HG03342 (cell line): ENCODE measurements around the gene SLTM.
"Not testable (repeated sequence)": the region's sequence is repeated elsewhere in the genome, so short reads cannot be mapped to it uniquely, and the experiment has no call there.

Source experiments
- ATAC-seq: cut with Tn5 transposase; IDR thresholded peaks from one replicate; pipeline ENCODE4 v1.9.1; 2021; ENCODE audit warnings: mild to moderate bottlenecking, moderate library complexity; ENCODE audit not compliant: unreplicated experiment

The SLTM gene

GRCh38 chr15:58877999-58878825 lies 55.3 kb downstream of the SLTM start:
- no peak for ATAC-seq

GRCh38 chr15:58876306-58877106 lies 57.0 kb downstream of the SLTM start:
- ATAC-seq = no peak

DNA sequence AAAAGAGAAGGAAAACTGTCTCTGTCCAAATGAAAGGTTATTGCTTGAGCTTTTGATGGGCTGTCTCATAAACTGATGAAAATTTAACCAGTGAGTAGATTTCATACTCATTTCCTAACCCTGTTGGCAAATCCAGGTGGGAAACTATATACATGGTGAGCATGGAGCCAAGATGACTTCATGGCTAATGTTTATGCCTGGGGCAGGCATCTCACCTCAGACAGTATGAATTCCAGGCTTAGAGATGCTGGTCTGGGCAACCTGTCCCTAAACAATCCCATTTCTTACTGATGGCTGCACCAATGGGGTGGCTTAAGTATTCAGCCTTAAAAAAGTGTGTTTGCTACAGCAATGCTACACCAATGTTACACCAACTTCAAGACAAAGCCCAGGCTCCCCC lies 58.1 kb downstream of the SLTM start:
- ATAC-seq = no peak

- no peak for ATAC-seq
These were observed 60.2 kb downstream of the SLTM start for GRCh38 chr15:58873267-58873666.

DNA sequence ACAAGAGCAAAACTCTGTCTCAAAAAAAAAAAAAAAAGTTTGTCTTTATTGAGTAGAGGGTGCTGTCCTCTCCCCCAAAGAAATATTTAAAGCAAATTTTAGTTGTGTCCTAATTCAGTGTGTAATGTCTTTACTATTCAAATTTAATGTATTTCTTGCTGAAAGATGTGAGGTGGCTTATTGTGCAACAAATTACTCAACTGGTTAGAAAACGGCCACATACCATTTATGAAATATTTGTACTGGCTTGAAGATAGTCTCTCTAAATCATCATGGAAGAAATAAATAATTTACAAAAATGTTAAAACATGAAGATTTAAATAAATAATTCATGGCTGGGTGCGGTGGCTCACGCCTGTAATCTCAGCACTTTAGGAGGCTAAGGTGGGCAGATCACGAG lies 63.0 kb downstream of the SLTM start:
- ATAC-seq = no peak

- no peak for ATAC-seq
These were observed 65.6 kb downstream of the SLTM start for GRCh38 chr15:58867926-58868325.

- ATAC-seq = no peak
These were observed 68.0 kb downstream of the SLTM start for GRCh38 chr15:58865425-58865880.

DNA sequence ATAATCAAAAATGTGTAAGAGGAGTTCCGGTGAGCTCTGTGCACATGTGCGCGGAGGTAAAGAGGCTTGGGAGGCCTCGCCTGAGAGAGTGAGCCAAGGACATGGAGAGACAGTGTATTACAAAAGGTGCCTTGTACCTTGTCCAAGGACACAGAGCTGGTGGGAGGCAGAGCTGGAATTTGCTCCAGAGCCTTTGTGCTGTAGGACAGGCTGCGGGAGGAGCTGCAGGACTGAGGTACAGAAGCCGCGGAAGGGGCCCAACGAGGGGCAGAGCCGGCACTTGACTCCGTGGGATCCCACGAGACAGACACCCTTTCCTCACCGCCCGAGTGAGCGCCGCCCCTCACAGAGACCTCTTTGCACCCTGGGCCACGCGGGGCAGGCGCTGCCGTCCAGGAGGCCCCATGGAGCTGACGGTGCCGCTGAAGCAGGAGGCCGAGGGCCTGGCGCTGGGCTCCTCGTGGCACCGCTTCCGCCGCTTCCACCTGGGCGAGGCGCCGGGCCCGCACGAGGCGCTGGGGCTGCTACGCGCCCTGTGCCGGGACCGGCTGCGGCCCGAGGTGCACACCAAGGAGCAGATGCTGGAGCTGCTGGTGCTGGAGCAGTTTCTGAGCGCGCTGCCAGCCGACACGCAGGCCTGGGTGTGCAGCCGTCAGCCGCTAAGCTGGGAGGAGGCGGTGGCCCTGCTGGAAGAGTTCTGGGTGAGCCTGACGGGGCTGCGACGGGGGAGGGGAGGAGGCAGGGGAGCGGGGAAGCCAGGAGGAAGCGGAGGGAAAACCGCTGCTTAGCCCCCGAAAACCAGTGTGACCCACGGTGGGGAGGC lies 68.7 kb downstream of the SLTM start:
- no peak for ATAC-seq

DNA sequence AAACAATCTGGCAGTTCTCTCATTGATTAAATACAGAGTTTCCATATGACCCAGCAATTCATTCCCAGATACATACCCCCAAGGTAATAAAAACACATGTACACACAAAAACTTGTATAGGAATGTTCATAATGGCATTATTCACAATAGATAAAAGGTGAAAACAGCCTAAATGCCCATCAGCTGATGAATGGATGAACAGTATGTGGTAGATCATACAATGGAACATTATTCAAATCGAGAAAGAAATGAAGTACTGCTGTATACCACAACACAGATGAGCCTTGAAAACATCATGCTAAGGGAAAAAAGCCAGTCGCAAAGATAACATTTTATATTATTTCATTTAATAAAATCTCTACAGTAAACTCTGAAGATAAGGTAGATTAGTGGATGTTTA lies 71.2 kb downstream of the SLTM start:
- no peak for ATAC-seq

DNA sequence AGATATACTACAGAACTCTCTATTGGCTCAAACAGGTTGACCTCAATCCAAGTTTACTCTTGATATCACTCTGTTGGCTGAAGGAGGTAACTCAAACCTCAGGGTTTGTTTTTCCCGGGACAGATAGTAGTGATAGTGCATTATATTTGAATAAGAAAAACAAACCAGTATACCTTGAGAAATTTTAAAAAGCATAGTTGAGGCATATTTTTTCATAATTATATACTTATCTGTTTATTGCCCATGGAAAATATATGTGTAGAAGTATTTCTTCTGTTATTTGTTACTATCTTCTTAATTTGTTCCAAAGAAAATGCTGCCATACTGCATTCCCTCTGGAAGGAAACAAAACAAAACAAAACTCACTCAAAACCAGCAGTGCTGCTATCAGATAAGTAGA lies 76.9 kb downstream of the SLTM start:
- not testable (repeated sequence) for ATAC-seq

DNA sequence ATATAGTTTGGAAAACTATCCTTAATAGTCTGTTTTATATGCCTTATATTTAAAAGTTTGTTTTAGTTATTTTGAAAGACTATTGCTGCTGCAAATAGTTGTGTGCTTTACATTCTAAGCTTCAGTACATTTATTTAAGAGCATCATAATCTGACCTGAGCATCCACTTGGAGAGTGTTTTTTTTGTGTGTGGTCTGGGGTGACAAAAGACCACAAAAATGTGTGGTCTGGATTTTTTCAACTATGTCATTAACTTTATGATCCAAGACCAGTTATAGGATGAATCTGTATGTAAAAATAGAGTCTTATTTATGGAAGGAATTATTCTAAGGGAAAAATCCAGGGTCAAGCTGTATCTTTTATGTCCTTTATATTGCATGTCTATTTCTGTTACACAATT lies 77.4 kb downstream of the SLTM start:
- no peak for ATAC-seq

GRCh38 chr15:58854593-58854992 lies 78.9 kb downstream of the SLTM start:
- ATAC-seq = no peak

DNA sequence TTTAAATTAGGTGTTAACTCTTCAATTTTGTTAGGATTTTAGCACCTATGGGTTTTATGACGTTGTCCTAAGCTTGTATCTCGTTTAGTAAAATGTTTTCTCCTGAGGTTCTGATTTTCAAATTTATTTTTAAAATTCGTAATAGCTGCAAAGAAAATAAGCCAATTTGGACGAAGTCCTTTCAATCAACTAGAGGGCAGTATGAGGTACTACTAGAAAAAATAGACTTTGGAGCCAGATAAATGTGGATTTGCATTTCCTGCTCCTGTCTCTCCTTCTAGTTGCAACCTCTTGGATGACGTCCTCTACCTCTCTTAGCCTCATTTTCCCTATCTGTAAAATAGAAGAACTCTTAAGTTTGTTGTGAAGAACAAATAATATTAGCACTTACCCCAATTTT lies 81.1 kb downstream of the SLTM start:
- no peak for ATAC-seq

DNA sequence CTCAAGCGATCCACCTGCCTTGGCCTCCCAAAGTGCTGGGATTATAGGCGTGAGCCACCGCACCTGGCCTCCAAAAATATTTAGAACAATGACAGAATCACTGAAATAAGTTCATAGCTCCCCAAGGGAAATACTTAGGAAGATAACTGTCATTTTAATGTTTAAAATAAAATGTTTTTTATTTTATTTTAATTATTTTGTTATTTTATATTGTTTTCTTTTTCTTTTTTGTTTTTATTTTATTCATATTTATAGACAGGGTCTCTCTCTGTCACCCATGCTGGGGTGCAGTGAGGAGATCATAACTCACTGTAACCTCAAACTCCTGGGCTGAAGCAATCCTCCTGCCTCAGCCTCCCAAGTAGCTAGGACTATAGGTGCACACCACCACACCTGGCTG lies 82.3 kb downstream of the SLTM start:
- not testable (repeated sequence) for ATAC-seq

DNA sequence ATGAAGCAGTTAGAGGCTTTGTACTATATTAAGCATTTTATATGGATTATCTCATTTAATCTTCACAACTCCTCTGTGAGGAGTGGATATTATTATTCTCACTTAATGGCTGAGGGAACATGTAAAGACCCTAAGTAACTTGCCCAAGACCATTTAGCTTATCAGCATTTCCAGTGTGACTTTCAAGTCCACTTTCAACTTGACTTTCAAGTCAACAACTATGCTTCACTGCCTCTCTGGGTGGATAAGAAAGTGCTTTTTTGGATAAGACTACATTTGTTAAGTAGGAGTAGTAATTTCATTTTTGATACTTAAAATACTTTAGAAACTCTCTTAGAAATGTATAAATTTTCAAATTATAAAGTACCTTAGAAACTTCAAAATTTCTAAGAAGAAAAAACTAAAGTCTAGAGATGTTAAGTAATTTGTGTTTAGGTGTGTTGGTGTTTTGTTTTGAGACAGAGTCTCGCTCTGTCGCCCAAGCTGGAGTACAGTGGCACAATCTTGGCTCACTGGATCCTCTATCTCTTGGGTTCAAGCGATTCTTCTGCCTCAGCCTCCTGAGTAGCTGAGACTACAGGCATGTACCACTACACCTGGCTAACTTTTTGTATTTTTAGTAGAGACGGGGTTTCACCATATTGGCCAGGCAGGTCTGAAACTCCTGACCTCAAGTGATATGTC lies 90.6 kb downstream of the SLTM start:
- ATAC-seq = no peak

- ATAC-seq = no peak
These were observed 93.4 kb downstream of the SLTM start for GRCh38 chr15:58840048-58840447.

DNA sequence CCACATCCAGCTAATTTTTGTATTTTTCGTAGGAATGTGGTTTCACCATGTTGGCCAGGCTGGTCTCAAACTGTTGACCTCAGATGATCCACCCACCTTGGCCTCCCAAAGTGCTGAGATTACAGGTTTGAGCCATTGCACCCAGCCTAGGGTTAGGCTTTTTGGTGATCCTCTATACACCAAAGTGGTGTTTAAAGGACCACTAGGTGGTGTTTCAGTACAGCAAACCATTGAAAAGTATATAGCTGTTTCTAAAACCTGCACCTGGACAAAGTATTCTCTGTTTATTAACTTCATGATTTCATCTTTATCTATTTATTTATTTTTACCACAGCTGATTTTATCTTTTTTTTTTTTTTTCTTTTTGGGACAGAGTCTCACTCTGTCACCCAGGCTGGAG lies 94.0 kb downstream of the SLTM start:
- no peak for ATAC-seq

DNA sequence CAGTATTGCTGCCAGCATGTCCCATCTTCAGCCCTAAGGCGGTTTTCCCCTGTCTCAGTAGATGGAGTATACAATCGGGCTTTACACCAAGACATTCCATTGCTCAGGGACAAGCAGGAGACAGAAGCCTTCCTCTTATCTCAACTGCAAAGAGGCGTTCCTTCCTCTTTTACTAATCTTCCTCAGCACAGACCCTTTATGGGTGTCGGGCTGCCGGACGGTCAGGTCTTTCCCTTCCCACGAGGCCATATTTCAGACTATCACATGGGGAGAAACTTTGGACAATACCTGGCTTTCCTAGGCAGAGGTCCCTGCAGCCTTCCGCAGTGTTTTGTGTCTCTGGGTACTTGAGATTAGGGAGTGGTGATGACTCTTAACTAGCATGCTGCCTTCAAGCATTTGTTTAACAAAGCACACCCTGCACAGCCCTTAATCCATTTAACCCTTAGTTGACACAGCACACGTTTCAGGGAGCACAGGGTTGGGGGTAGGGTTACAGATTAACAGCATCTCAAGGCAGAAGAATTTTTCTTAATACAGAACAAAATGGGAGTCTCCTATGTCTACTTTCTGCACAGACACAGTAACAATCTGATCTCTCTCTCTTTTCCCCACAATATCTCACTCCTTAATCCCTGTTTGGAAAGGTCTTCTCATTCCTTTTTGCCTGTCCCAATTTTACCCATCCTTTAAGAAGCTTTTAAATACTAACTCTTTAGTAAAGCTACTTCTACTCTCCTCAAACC lies 99.6 kb downstream of the SLTM start:
- ATAC-seq = not testable (repeated sequence)

DNA sequence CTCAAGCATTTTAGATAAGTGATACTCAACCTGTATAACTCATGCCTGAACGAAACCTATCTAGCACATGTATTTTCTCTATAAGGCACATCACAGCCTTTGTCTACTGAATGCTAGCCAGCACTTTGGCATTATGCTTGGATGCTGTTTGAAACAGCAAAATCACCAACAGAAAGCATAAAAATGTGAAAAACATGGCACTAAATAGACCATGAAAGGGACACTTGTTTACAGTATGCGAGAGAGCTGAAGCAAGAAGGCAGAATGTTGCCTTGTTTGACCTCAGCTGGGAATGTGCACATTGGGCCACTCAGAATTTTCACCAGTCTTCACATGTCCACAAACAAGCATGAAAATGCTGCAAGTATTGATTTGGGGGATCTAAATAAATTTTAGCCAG lies 102.9 kb downstream of the SLTM start:
- ATAC-seq = no peak
